H1 (cell line): ENCODE data around the gene ZPBP. TPM values are rescaled to one million over a fixed set of nuclear protein-coding genes. Genes with fewer than 3 reads are reported as not detected.

ENCODE experiments used
- CTCF ChIA-PET: fragments of 300-600 bp; sonication (Branson Sonifier 250); formaldehyde crosslinking; loops from one replicate; lab custom pipeline; 2021; ENCODE audit not compliant: partially characterized antibody; lab: Charles Lee
- POLR2A ChIA-PET: fragments of 300-600 bp; sonication (Branson Sonifier 250); formaldehyde crosslinking; loops from one replicate; lab custom pipeline; 2021; ENCODE audit warnings: inconsistent platforms; ENCODE audit not compliant: partially characterized antibody; lab: Charles Lee
- DNase-seq, 2 experiments: peaks; one replicate each; pipeline versions ENCODE4 v3.0.0 to v3.0.0-alpha.2; 2010 to 2022; ENCODE audit warnings: low spot score in 2 of 2, low read depth in 1 of 2, mixed read lengths in 1 of 2
- FAIRE-seq: peaks from 2 replicates; lab custom pipeline; 2011; peaks lifted over from hg19 to GRCh38; lab: Jason Lieb, UNC
- H2AFZ ChIP-seq: 2 replicates; pipeline ENCODE4 v1.8.1; 2012; ENCODE audit warnings: low read length, inconsistent platforms
- H2AK5ac ChIP-seq: 2 replicates; pipeline ENCODE4 v1.6.1; 2013; ENCODE audit warnings: low read depth, low read length
- H2BK120ac ChIP-seq: replicated peaks from 2 replicates; pipeline ENCODE3; 2013; ENCODE audit warnings: low read depth, low read length, inconsistent platforms
- H2BK12ac ChIP-seq: 2 replicates; pipeline ENCODE4 v1.6.1; 2013; ENCODE audit warnings: low read depth, low read length
- H2BK15ac ChIP-seq: 2 replicates; pipeline ENCODE4 v1.6.1; 2013; ENCODE audit warnings: low read length
- H2BK20ac ChIP-seq: 2 replicates; pipeline ENCODE4 v1.6.1; 2013; ENCODE audit warnings: low read length
- H2BK5ac ChIP-seq: 2 replicates; pipeline ENCODE4 v1.6.1; 2013; ENCODE audit warnings: low read depth, low read length
- H3K14ac ChIP-seq: 2 replicates; pipeline ENCODE4 v1.6.1; 2013; ENCODE audit warnings: inconsistent platforms; ENCODE audit not compliant: insufficient read length
- H3K18ac ChIP-seq: 2 replicates; pipeline ENCODE4 v1.6.1; 2013; ENCODE audit warnings: low read length; ENCODE audit errors: extremely low read depth
- H3K23ac ChIP-seq: 2 replicates; pipeline ENCODE4 v1.6.1; 2013; ENCODE audit warnings: inconsistent platforms; ENCODE audit not compliant: insufficient read length
- H3K23me2 ChIP-seq: 2 replicates; pipeline ENCODE4 v1.6.1; 2013; ENCODE audit warnings: low read depth, low read length
- H3K27ac ChIP-seq: 2 replicates; pipeline ENCODE4 v1.6.1; 2011; ENCODE audit warnings: low read depth, low read length, inconsistent platforms
- H3K27me3 ChIP-seq, 4 experiments: replicated peaks in 1 of 4; 1 replicate in 1 of 4; 2 replicates in 3 of 4; pipeline versions ENCODE4 v1.6.1 to v1.8.1; 2011 to 2013; ENCODE audit warnings: low read length in 3 of 4, mild to moderate bottlenecking in 3 of 4, inconsistent platforms in 2 of 4, mixed read lengths in 2 of 4, moderate library complexity in 1 of 4; ENCODE audit not compliant: control insufficient read depth in 3 of 4, insufficient read depth in 3 of 4; ENCODE audit errors: extremely low read depth in 1 of 4
- H3K36me3 ChIP-seq, 4 experiments: 2 replicates each; pipeline versions ENCODE4 v1.6.1 to v1.8.1; 2011 to 2013; ENCODE audit warnings: mild to moderate bottlenecking in 4 of 4, low read length in 3 of 4, moderate library complexity in 2 of 4, control low read depth in 1 of 4, inconsistent platforms in 1 of 4; ENCODE audit not compliant: insufficient read depth in 4 of 4, control insufficient read depth in 2 of 4
- H3K4ac ChIP-seq: replicated peaks from 2 replicates; pipeline ENCODE3; 2013; ENCODE audit warnings: low read length, low read depth, mixed read lengths, inconsistent platforms; ENCODE audit not compliant: insufficient read length
- H3K4me1 ChIP-seq, 4 experiments: replicated peaks in 1 of 4; 1 replicate in 1 of 4; 2 replicates in 3 of 4; pipeline versions ENCODE4 v1.6.1 to v1.8.1; 2011 to 2013; ENCODE audit warnings: low read length in 3 of 4, inconsistent platforms in 2 of 4, mixed read lengths in 1 of 4; ENCODE audit not compliant: insufficient read depth in 4 of 4, control insufficient read depth in 3 of 4
- H3K4me2 ChIP-seq, 2 experiments: 2 replicates each; pipeline versions ENCODE4 v1.6.1 to v1.8.1; 2011 to 2013; ENCODE audit warnings: low read depth in 2 of 2, low read length in 2 of 2, control low read depth in 1 of 2, inconsistent platforms in 1 of 2, mild to moderate bottlenecking in 1 of 2; ENCODE audit not compliant: insufficient read depth in 1 of 2
- H3K4me3 ChIP-seq, 4 experiments: fragments of 200-600, 300-600 bp in 1 of 4; sonication (generic), shearing (Covaris generic), sonication (Bioruptor Twin) in 1 of 4; 2 replicates each; pipeline versions ENCODE4 v1.5.1 to v1.8.1; 2011 to 2016; ENCODE audit warnings: low read length in 4 of 4, low read depth in 3 of 4, control low read depth in 2 of 4, inconsistent platforms in 2 of 4, mild to moderate bottlenecking in 2 of 4, mixed read lengths in 1 of 4, moderate library complexity in 1 of 4; ENCODE audit not compliant: insufficient read depth in 2 of 4; ENCODE audit errors: extremely low read depth in 1 of 4
- H3K56ac ChIP-seq: replicated peaks from 2 replicates; pipeline ENCODE3; 2013; ENCODE audit warnings: low read depth, mild to moderate bottlenecking, mixed read lengths, low read length, inconsistent platforms; ENCODE audit not compliant: insufficient read length
- H3K79me1 ChIP-seq: 2 replicates; pipeline ENCODE4 v1.6.1; 2013; ENCODE audit warnings: low read depth, low read length, control low read depth
- H3K79me2 ChIP-seq, 2 experiments: 2 replicates each; pipeline versions ENCODE4 v1.6.1 to v1.8.1; 2012 to 2013; ENCODE audit warnings: low read length in 2 of 2, mild to moderate bottlenecking in 2 of 2, inconsistent platforms in 1 of 2; ENCODE audit not compliant: insufficient read depth in 2 of 2, control insufficient read depth in 1 of 2
- H3K9ac ChIP-seq, 4 experiments: replicated peaks in 1 of 4; 1 replicate in 1 of 4; 2 replicates in 3 of 4; pipeline versions ENCODE4 v1.6.1 to v1.8.1; 2011 to 2013; ENCODE audit warnings: low read depth in 3 of 4, low read length in 3 of 4, control low read depth in 2 of 4, mild to moderate bottlenecking in 2 of 4, moderate library complexity in 2 of 4, inconsistent platforms in 1 of 4; ENCODE audit errors: extremely low read depth in 1 of 4
- H3K9me3 ChIP-seq, 2 experiments: 2 replicates each; pipeline versions ENCODE4 v1.6.1 to v1.8.1; 2012 to 2013; ENCODE audit warnings: mild to moderate bottlenecking in 2 of 2, moderate library complexity in 2 of 2, control low read depth in 1 of 2, inconsistent platforms in 1 of 2, low read depth in 1 of 2, low read length in 1 of 2, mixed read lengths in 1 of 2; ENCODE audit not compliant: insufficient read depth in 2 of 2
- H4K20me1 ChIP-seq, 2 experiments: replicated peaks in 1 of 2; 2 replicates each; pipeline versions ENCODE3 to v1.8.1; 2011 to 2013; ENCODE audit warnings: inconsistent platforms in 2 of 2, low read length in 2 of 2, mild to moderate bottlenecking in 1 of 2; ENCODE audit not compliant: insufficient read depth in 2 of 2, control insufficient read depth in 1 of 2
- H4K5ac ChIP-seq: 2 replicates; pipeline ENCODE4 v1.6.1; 2013; ENCODE audit warnings: low read length, low read depth, mixed read lengths, inconsistent platforms; ENCODE audit not compliant: insufficient read length
- H4K8ac ChIP-seq: 2 replicates; pipeline ENCODE4 v1.8.0; 2013; ENCODE audit warnings: mild to moderate bottlenecking, moderate library complexity, low read length, inconsistent platforms; ENCODE audit not compliant: insufficient read depth; ENCODE audit errors: extremely low read depth
- H4K91ac ChIP-seq: replicated peaks from 2 replicates; pipeline ENCODE3; 2013; ENCODE audit warnings: low read length, mixed read lengths, inconsistent platforms; ENCODE audit not compliant: insufficient read length
- BACH1 ChIP-seq: IDR thresholded peaks from 2 replicates; pipeline ENCODE4 v1.6.1; 2012; ENCODE audit warnings: low read length, improper control_type of control experiment
- CBX8 ChIP-seq: fragments of 300-800, 300-1000 bp; sonication (generic); IDR thresholded peaks from 2 replicates; pipeline ENCODE4 v1.7.1; 2016; ENCODE audit warnings: low read depth, low read length, borderline replicate concordance
- CREB1 ChIP-seq: IDR thresholded peaks from 2 replicates; pipeline ENCODE4 v1.6.1; 2012; ENCODE audit warnings: inconsistent platforms
- EP300 ChIP-seq, 2 experiments: IDR thresholded peaks; 1 replicate in 1 of 2; 2 replicates in 1 of 2; pipeline ENCODE4 v1.6.1; 2011 to 2012; ENCODE audit warnings: low read depth in 2 of 2, low read length in 2 of 2, mild to moderate bottlenecking in 2 of 2, borderline replicate concordance in 1 of 2, inconsistent platforms in 1 of 2, moderate library complexity in 1 of 2
- GTF2F1 ChIP-seq: IDR thresholded peaks from 2 replicates; pipeline ENCODE4 v1.6.1; 2012; ENCODE audit warnings: low read depth, low read length, improper control_type of control experiment, borderline replicate concordance
- KDM5A ChIP-seq: fragments of 200-600 bp; IDR thresholded peaks from 2 replicates; pipeline ENCODE4 v1.7.1; 2012; ENCODE audit warnings: mild to moderate bottlenecking, low read length, inconsistent platforms, mixed read lengths
- MAFK ChIP-seq: IDR thresholded peaks from 2 replicates; pipeline ENCODE4 v1.6.1; 2012; ENCODE audit warnings: low read depth, mild to moderate bottlenecking, improper control_type of control experiment, low read length
- NRF1 ChIP-seq: IDR thresholded peaks from 2 replicates; pipeline ENCODE4 v1.6.1; 2011; ENCODE audit warnings: mild to moderate bottlenecking, low read depth, low read length, improper control_type of control experiment
- PHF8 ChIP-seq: fragments of 200-600 bp; sonication (generic); conservative IDR thresholded peaks from 2 replicates; pipeline ENCODE4 v1.7.1; 2012; ENCODE audit warnings: low read depth, mild to moderate bottlenecking, inconsistent platforms, low read length, moderate library complexity
- SP2 ChIP-seq: IDR thresholded peaks from 2 replicates; pipeline ENCODE4 v1.6.1; 2012; ENCODE audit warnings: mild to moderate bottlenecking, low read length, inconsistent platforms
- SRF ChIP-seq: IDR thresholded peaks from 2 replicates; pipeline ENCODE4 v1.6.1; 2011; ENCODE audit warnings: mild to moderate bottlenecking, low read depth, low read length, moderate library complexity
- TCF12 ChIP-seq: IDR thresholded peaks from 2 replicates; pipeline ENCODE4 v1.6.1; 2011; ENCODE audit warnings: low read depth, mild to moderate bottlenecking, low read length
- WGBS, 2 experiments: shearing (Covaris generic) in 1 of 2; methylation state at CpG; one replicate each; pipeline versions ENCODE4 v1.1.6 to v1.1.7; 2013 to 2015; ENCODE audit warnings: low lambda C conversion rate in 2 of 2, mixed read lengths in 2 of 2, inconsistent platforms in 1 of 2, low coverage in 1 of 2, missing lambda C conversion rate in 1 of 2; ENCODE audit not compliant: insufficient replicate concordance in 2 of 2, insufficient coverage in 1 of 2, insufficient read length in 1 of 2; ENCODE audit errors: extremely low coverage in 1 of 2, missing lambda C conversion rate in 1 of 2; 5-methylcytosine and 5-hydroxymethylcytosine counted together
- polyA plus RNA-seq, 7 experiments: library from polyadenylated mRNA; depleted of rRNA in 3 of 7; stranded (reverse) in 5 of 7; unstranded in 2 of 7; fragments of >200 nt in 5 of 7; fragments of 200-250 nt in 2 of 7; gene quantifications; 1 replicate in 5 of 7; 2 replicates in 1 of 7; 4 replicates in 1 of 7; pipeline versions ENCODE4 v1.2.1 to v1.2.3, GENCODE V29; 2011 to 2013; ENCODE audit warnings: missing spikeins in 2 of 7, mixed read lengths in 2 of 7
- total RNA-seq: library from RNA; stranded (reverse); fragmentation: NEBNext Ultra II Directional; extraction: Animal tissue kit (Norgen Biotek cat#: 25700); gene quantifications from 2 replicates; pipeline ENCODE4 v1.2.1, GENCODE V29; 2021

ZPBP gene
- total and polyA plus RNA-seq, 2 of the 8 experiments (the other 6 are each of a cell fraction or from before 2014, with no cell fraction given) = not detected

DNA sequence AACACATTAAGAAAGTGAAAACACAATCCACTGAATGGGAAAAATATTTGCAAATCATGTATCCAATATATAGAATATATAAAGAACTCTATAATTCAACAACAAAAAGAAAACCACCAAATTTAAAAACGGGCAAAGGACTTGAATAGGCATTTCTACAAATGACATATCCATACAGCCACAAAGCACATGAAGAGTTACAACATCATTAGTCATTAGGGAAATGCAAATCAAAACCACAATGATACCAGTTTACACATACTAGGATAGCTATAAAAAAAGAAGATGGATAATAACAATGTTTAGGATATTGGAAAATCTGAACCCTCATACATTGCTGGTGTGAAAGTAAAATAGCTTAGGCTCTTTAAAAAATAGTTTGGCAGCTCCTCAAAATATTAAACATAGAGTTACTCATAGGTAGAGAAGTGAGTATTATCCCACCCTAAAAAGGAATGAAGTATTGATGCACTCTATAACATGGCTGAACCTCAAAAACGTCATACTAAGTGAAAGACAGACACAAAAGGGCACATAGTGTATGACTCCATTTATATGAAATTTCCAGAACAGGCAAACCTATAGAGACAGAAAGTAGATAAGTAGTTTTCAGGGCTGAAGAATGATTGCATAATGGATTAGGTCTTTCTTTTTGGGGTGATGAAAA is 4.5 kb downstream of the ZPBP start:
- H4K20me1 ChIP-seq = no peaks in the 10 kb centered on the region
- no peak overlapping the region for H3K23ac ChIP-seq
- H3K27ac ChIP-seq = no peak overlapping the region
- no peak overlapping the region for H4K5ac ChIP-seq
- no peak overlapping the region for H2BK5ac ChIP-seq
- no peak overlapping the region for H2BK12ac ChIP-seq
- no peaks in the 10 kb centered on the region for H3K79me2 ChIP-seq
- H3K9ac ChIP-seq = no peak overlapping the region
- POLR2A ChIA-PET = no interaction called here
- CTCF ChIA-PET = interaction anchor here (0.6 to 1.6 kb wide), 2 partner anchors 21 to 350 kb away, joined by 3 read pairs; no protein-coding TSS in a partner anchor
- H2BK120ac ChIP-seq = no peak overlapping the region
- H3K18ac ChIP-seq = no peak overlapping the region
- H3K4ac ChIP-seq = no peak overlapping the region
- no peaks in the 10 kb centered on the region for H3K79me1 ChIP-seq
- no peak overlapping the region for H2BK15ac ChIP-seq
- DNase-seq (no peak), FAIRE-seq (no peak)
- no peak overlapping the region for H3K14ac ChIP-seq
- no peak for TF ChIP-seq NRF1
- no peak for TF ChIP-seq BACH1
- no peak for TF ChIP-seq EP300 (IDR thresholded peaks at IDR 0.05; ENCODE audit: borderline replicate concordance in 1 of 2, low read depth in 2 of 2, low read length in 2 of 2)
- no peak for TF ChIP-seq SP2
- TF ChIP-seq MAFK = no peak
- TF ChIP-seq GTF2F1 = no peak
- no peak for TF ChIP-seq KDM5A
- no peak for TF ChIP-seq CBX8
- TF ChIP-seq SRF = no peak
- no peak for TF ChIP-seq TCF12
- no peak for TF ChIP-seq CREB1
- no peak for TF ChIP-seq PHF8
- H3K56ac ChIP-seq = no peak overlapping the region
- no peaks in the 10 kb centered on the region for H3K27me3 ChIP-seq
- no peak overlapping the region for H2BK20ac ChIP-seq
- WGBS, 2 experiments = 2% methylated on average over 2 of the region's 2 CpGs; no CpG with 5 or more reads in 1 of the 2 experiments
- H3K4me3 ChIP-seq = no peak overlapping the region
- H2AFZ ChIP-seq = no peak overlapping the region
- no peaks in the 10 kb centered on the region for H3K36me3 ChIP-seq
- H3K23me2 ChIP-seq = no peaks in the 10 kb centered on the region
- H3K9me3 ChIP-seq = peaks cover 0 to 4% of the 10 kb centered on the region in 2 experiments; a peak in 1 of 4 replicates
- H4K8ac ChIP-seq = no peak overlapping the region
- no peak overlapping the region for H3K4me2 ChIP-seq
- H2AK5ac ChIP-seq = no peak overlapping the region
- H4K91ac ChIP-seq = no peak overlapping the region
- H3K4me1 ChIP-seq = peaks cover 0 to 3% (median 2%) of the 10 kb centered on the region in 4 experiments; a peak in 2 of 7 replicates
